Vagina (tissue), 2 donors: Measurements from ENCODE around the gene RIIAD1.

Experiments
- POLR2A ChIP-seq, 2 donors: fragments of 450-650 bp; IDR thresholded peaks; one replicate each; pipeline ENCODE4 v1.6.1; 2017; ENCODE audit warnings: antibody characterized with exemption in 2 of 2, mild to moderate bottlenecking in 2 of 2, moderate library complexity in 2 of 2
- POLR2AphosphoS5 ChIP-seq, 2 donors: sonication (generic); formaldehyde crosslinking; IDR thresholded peaks; one replicate each; pipeline ENCODE4 v1.9.0; 2017; ENCODE audit warnings: antibody characterized with exemption in 2 of 2, mild to moderate bottlenecking in 2 of 2, low read depth in 1 of 2; ENCODE audit not compliant: insufficient read depth in 1 of 2
- TF ChIP-seq, protein P1 (sequence below), 3 experiments: fragments of 450-650 bp in 2 of 3; fragments of 200-600 bp in 1 of 3; sonication (generic) in 1 of 3; IDR thresholded peaks; one replicate each; pipeline ENCODE4 v1.5.1; 2017 to 2019; ENCODE audit warnings: antibody characterized with exemption in 3 of 3, mild to moderate bottlenecking in 2 of 3, moderate library complexity in 2 of 3

DNA sequence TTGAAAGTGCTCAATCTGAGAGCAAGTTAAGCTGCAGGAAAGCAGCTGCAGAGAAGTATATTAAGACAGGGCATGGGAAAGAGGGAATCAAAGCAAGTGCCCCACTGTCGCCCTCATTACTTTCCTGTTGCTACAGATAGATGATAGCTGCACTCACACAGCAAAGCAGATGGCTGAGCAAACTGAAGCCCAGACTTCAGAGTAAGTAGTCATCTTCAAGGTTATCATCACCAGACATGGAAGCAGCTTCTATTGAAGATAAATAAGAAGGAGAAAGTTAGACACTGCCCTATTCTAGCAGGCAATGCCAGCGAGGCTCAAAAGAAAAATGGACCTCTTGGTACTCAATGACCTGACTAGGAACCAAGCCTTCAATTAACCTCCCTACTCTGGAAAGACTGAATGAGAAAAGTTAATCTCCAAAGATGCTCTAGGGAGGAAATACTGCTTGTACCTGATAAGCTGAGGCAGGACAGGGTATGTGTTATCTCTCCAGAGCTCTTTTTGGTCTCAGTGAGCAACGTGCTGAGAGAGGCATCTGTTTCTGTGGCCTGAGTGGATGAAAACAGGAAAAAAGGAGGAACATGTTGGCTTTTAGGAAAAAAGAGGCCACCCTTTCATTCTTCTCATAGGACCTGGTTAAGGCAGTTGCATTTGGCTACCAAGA is 53.1 kb downstream of the RIIAD1 start:
- TF ChIP-seq, protein P1, sequence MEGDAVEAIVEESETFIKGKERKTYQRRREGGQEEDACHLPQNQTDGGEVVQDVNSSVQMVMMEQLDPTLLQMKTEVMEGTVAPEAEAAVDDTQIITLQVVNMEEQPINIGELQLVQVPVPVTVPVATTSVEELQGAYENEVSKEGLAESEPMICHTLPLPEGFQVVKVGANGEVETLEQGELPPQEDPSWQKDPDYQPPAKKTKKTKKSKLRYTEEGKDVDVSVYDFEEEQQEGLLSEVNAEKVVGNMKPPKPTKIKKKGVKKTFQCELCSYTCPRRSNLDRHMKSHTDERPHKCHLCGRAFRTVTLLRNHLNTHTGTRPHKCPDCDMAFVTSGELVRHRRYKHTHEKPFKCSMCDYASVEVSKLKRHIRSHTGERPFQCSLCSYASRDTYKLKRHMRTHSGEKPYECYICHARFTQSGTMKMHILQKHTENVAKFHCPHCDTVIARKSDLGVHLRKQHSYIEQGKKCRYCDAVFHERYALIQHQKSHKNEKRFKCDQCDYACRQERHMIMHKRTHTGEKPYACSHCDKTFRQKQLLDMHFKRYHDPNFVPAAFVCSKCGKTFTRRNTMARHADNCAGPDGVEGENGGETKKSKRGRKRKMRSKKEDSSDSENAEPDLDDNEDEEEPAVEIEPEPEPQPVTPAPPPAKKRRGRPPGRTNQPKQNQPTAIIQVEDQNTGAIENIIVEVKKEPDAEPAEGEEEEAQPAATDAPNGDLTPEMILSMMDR (IDR thresholded peaks at IDR 0.05): no peak
- TF ChIP-seq POLR2A (IDR thresholded peaks at IDR 0.05): no peak
- no peak for TF ChIP-seq POLR2AphosphoS5 (IDR thresholded peaks at IDR 0.05; ENCODE audit: insufficient read depth in 1 of 2, low read depth in 1 of 2)
